AG10803 (cell line): Measurements from ENCODE around the gene NLE1.
A peak's percentile ranks its signal among the peaks of the same experiment; 100 is the strongest.

ENCODE experiments used
- DNase-seq: peaks from one replicate; pipeline ENCODE4 v3.0.0; 2010; ENCODE audit warnings: low read depth
- H3K4me3 ChIP-seq: 2 replicates; pipeline ENCODE4 v1.5.1; 2011; ENCODE audit warnings: mild to moderate bottlenecking, low read length, control low read depth
- TF ChIP-seq, protein P1 (sequence below): conservative IDR thresholded peaks from 2 replicates; pipeline ENCODE4 v1.5.1; 2011; ENCODE audit warnings: mild to moderate bottlenecking, low read length, control low read depth, inconsistent platforms

The NLE1 gene

DNA sequence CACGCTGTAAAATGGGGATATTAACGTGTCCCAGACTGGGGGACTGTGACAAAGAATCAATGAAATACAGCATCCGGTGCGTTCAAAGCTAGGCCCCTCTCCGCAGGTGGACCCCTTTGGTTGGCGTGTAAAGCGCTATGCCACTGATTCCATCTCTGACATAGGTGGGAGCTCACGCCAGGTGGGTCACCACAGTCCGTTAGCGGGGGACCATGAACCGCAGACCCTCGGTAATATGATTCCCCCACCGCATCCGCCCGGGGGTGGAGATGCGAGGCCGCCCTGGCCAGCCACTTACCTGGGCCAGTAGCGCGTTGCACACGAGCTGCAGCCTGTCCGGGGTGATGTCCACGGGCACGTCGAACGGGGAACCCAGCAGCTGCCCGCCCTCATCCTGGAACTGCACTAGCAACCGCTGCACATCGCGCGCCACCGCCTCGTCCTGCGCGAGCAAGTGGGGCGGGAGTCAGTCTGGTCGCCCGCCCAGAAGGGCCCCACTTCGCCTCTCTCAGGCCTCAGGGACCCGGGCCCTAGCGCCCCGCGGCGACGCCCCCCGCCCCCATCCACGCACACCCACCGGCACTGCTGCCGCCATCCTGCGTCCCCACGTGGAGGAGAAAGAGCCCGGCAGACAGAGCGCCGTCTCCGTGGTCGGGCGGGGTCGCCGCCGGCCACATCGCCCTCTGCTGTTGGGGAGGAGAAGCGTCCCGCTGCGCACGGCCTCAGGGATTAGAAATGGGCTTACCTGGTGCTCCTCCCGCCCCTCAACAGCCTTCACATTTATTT lies at the start of gene NLE1:
Gene NLE1, minus strand, starts transcription at position 623 of the 786 bp plus-strand sequence. Its CDS starts 28 bp downstream, at position 595.
- H3K4me3 ChIP-seq = peak within 1 kb of the TSS; percentile 97
- TF ChIP-seq, protein P1, sequence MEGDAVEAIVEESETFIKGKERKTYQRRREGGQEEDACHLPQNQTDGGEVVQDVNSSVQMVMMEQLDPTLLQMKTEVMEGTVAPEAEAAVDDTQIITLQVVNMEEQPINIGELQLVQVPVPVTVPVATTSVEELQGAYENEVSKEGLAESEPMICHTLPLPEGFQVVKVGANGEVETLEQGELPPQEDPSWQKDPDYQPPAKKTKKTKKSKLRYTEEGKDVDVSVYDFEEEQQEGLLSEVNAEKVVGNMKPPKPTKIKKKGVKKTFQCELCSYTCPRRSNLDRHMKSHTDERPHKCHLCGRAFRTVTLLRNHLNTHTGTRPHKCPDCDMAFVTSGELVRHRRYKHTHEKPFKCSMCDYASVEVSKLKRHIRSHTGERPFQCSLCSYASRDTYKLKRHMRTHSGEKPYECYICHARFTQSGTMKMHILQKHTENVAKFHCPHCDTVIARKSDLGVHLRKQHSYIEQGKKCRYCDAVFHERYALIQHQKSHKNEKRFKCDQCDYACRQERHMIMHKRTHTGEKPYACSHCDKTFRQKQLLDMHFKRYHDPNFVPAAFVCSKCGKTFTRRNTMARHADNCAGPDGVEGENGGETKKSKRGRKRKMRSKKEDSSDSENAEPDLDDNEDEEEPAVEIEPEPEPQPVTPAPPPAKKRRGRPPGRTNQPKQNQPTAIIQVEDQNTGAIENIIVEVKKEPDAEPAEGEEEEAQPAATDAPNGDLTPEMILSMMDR = peak; percentile 87
- DNase-seq = peak; percentile 83

DNA sequence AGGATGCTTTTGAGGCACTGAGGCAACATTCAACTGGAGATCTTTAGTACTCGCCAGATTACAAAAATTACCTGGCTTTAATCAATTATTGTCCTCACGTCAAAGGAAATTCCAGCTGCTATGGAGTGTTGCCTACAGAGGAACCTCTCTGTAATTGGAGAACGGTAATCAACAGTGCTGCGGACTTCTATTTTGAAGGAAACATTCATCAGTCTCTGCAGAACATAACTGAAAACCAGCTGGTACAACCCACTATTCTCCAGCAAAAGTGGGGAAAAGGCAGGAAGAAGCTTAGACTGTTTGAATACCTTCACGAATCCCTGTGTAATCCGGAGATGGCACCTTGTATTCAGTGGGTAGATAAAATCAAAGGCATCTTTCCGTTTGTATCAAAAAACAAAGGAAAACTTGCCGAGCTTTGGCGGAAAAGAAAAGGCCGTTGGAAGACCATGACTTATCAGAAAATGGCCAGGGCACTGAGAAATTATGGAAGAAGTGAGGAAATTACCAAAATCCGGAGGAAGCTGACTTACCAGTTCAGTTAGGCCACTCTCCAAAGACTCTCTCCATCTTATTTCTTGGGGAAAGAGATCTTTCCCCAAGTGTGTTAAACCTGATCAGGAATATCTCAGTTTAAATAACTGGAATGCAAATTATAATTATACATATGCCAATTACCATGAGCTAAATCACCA lies 49.0 kb upstream of the NLE1 start:
- DNase-seq = no peak
- TF ChIP-seq, protein P1 = no peak
- no peak overlapping the region for H3K4me3 ChIP-seq

DNA sequence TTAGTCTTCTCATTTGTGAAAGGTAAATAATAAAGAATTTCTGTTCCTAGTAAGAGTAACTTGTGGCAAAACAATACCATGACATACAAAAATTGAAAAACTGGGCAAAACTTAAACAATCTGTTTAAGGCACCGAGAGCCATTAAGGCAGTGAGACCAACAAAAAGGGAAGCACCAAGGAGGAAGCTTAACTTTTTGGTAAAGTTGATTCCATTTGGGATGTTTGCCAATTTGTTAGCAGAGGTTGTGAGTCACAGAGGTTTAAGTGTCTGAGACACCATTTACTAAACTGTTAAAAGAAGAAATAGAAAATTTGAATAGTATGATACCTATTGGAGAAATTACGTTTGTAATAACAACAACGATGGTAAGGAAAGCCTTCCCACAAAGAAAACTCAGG lies 47.2 kb upstream of the NLE1 start:
- no peak overlapping the region for H3K4me3 ChIP-seq
- TF ChIP-seq, protein P1 = no peak
- peak; percentile 5 for DNase-seq

DNA sequence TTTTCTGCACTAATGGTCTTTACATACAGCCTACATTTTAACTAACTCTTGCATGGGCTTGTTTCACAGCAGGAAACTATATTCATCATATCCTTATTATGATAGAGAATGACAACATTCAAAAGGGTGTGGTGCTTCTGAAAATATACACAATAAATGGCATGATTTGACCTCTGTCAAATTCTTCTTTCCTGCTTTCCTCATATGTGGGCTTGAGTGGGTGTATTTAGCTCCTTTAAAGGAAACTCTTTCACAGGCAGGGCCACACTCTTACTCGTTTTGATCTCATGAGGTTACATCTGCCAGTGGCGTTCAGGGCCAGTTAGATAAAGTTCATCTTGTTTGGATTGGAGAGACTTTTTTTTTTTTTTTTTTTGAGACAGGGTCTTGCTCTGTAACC lies 46.0 kb upstream of the NLE1 start:
- TF ChIP-seq, protein P1 = no peak
- no peak for DNase-seq

DNA sequence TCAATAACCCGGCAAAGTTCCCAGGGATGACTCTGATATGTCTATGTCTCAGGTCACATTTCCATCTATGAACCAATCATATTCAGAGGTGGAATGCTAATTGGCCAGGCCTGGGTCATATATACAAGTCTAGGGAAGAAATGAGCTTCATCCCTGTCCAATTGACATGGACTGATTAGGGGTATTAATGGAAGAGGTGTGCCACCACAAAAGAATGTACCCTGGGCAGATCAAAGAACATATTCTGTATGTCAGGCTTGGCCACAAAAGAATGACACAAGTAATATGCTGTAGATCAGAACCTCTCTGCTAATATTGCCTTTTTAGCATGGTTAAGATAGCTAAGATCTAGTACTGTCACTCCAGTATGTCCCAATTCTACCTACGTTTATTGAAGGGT lies 45.4 kb upstream of the NLE1 start:
- no peak for DNase-seq
- no peak overlapping the region for H3K4me3 ChIP-seq
- TF ChIP-seq, protein P1 = no peak

More for the DNA sequence above, 46.0 kb upstream of the NLE1 start:
- no peak overlapping the region for H3K4me3 ChIP-seq

DNA sequence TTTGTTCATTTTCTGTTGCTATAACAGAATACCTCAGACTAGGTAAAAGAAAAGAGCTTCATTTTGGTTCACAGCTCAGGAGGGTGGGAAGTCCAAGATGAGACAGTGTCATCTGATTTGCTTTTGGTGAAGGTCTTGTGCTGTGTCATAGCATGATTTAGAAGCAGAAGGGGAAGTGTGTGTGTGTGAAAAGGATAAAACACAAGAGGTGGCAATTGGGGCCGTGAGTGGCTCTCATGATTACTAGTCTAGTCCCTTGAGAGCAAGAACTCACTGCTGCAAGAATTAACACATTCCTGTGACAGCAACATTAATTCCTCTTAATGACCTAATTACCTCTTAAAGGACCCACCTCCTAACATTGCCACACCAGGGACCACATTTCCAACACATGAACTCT lies 43.7 kb upstream of the NLE1 start:
- no peak overlapping the region for H3K4me3 ChIP-seq
- no peak for DNase-seq
- TF ChIP-seq, protein P1 = no peak

DNA sequence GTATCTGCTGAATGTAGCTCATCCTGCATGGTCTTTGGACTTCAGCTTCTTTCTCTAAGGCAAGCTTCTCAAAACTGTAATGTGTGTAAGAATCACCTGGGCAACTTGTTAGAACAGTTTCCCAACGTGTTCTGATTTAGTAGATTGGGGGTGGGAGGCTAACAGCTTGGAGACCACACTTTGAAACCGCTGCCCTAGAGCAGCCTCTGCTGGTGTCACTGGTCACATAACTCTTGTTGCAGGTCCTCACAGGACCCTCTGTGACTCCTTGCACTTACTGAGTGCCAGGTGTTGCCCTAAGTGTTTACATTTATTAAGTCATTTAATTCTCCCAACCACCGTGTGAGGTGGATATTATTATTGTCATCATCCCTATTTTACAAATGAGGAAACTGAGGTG lies 42.2 kb upstream of the NLE1 start:
- H3K4me3 ChIP-seq = no peak overlapping the region
- no peak for DNase-seq
- TF ChIP-seq, protein P1 = no peak
